Lung (tissue), 12 donors: ENCODE data around the gene FGGY. TPM values are rescaled to one million over a fixed set of nuclear protein-coding genes. Genes with fewer than 3 reads are reported as not detected.
A peak's percentile ranks its signal among the peaks of the same experiment; 100 is the strongest.

ENCODE experiments used
- ATAC-seq: fragments of 200-7000 bp; cut with Tn5 transposase; one replicate; pipeline ENCODE4 v1.9.1; 2020; ENCODE audit warnings: moderate number of reproducible peaks; ENCODE audit not compliant: insufficient read depth, low FRiP score
- DNase-seq, 3 donors: peaks; one replicate each; pipeline ENCODE4 v3.0.0-alpha.2; 2013 to 2017
- H3K27ac ChIP-seq, 2 donors: one replicate each; pipeline ENCODE4 v1.5.1; 2013; ENCODE audit warnings: mild to moderate bottlenecking in 2 of 2, moderate library complexity in 2 of 2, control low read depth in 1 of 2, inconsistent platforms in 1 of 2, low read depth in 1 of 2, low read length in 1 of 2
- H3K27me3 ChIP-seq, 3 donors: one replicate each; pipeline ENCODE4 v1.5.1; 2013; ENCODE audit warnings: low read length in 2 of 3; ENCODE audit not compliant: control insufficient read depth in 3 of 3, insufficient read depth in 3 of 3
- H3K36me3 ChIP-seq, 4 donors: one replicate each; pipeline ENCODE4 v1.5.1; 2013; ENCODE audit warnings: low read length in 4 of 4, mild to moderate bottlenecking in 1 of 4, moderate library complexity in 1 of 4; ENCODE audit not compliant: control insufficient read depth in 4 of 4, insufficient read depth in 4 of 4
- H3K4me1 ChIP-seq, 5 donors: one replicate each; pipeline ENCODE4 v1.5.1; 2013; ENCODE audit warnings: low read length in 5 of 5, mild to moderate bottlenecking in 2 of 5, moderate library complexity in 1 of 5; ENCODE audit not compliant: control insufficient read depth in 5 of 5, insufficient read depth in 5 of 5
- H3K4me3 ChIP-seq: one replicate; pipeline ENCODE4 v1.5.1; 2013; ENCODE audit warnings: mild to moderate bottlenecking, control low read depth, moderate library complexity
- H3K9ac ChIP-seq, 2 donors: one replicate each; pipeline ENCODE4 v1.5.1; 2013; ENCODE audit warnings: low read length in 2 of 2, control low read depth in 1 of 2; ENCODE audit not compliant: insufficient read depth in 1 of 2
- H3K9me3 ChIP-seq, 4 donors: one replicate each; pipeline ENCODE4 v1.5.1; 2013; ENCODE audit warnings: low read length in 3 of 4, mild to moderate bottlenecking in 1 of 4, moderate library complexity in 1 of 4; ENCODE audit not compliant: control insufficient read depth in 4 of 4, insufficient read depth in 3 of 4
- WGBS, 2 donors: extraction: QIAGEN DNeasy Blood & Tissue Kit; methylation state at CpG; one replicate each; pipeline ENCODE4 v1.1.7; 2013; 5-methylcytosine and 5-hydroxymethylcytosine counted together
- polyA plus RNA-seq, 2 donors: library from polyadenylated mRNA; stranded (reverse); fragments of 200-250 nt; gene quantifications; one replicate each; pipeline ENCODE4 v1.2.1, GENCODE V29; 2013
- total RNA-seq, 2 donors: library from RNA; depleted of rRNA in 1 of 2; stranded (reverse); fragments of >200 nt in 1 of 2; gene quantifications; one replicate each; pipeline ENCODE4 v1.2.1, GENCODE V29; 2014 to 2021
- TF ChIP-seq, protein P1 (sequence below): IDR thresholded peaks from 2 replicates; pipeline ENCODE4 v1.5.1; 2012; ENCODE audit warnings: mild to moderate bottlenecking; ENCODE audit errors: control extremely low read depth, extremely low read depth
- donor health status: control.
- donor health status: control.
- donor health status: Bipolar disorder and iron deficiency.
- donor health status: healthy.
- donor health status: DM: yes; HTN: yes; CAD: no.

Gene FGGY
- total and polyA plus RNA-seq, 4 donors: 16.1 to 42.3 (median 18.3) TPM

DNA sequence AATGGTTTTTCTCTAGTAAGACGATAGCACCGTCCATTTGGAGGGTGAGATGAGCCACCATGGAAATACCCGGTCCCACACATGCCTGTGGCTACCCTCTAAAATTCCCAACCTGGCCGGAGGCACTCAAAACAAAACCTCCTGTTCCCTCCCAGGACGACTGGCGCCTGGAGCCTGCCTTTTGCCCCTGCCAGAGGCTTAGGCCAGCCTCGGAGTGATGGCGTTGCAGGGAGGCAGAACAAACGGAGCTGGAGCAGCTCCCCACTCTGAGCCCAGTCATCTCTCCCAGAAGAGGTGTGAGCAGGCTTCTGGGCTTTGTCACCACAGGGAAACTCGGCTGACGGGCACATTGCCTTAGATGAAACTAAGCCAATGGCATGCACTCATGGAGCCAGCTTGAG, 304.1 kb downstream of the FGGY start:
- H3K36me3 ChIP-seq: no peaks in the 10 kb centered on the region
- WGBS, 2 donors: 95% methylated on average over 11 of the region's 11 CpGs
- H3K4me1 ChIP-seq: peaks cover 0 to 21% (median 0%) of the 10 kb centered on the region in 5 donors
- H3K9ac ChIP-seq: no peak overlapping the region
- no peak overlapping the region for H3K4me3 ChIP-seq
- H3K27ac ChIP-seq: peak overlapping the region in 1 of 2 donors; percentile 3
- DNase-seq: no peak
- ATAC-seq: no peak
- H3K9me3 ChIP-seq: no peaks in the 10 kb centered on the region
- no peaks in the 10 kb centered on the region for H3K27me3 ChIP-seq
- TF ChIP-seq, protein P1, sequence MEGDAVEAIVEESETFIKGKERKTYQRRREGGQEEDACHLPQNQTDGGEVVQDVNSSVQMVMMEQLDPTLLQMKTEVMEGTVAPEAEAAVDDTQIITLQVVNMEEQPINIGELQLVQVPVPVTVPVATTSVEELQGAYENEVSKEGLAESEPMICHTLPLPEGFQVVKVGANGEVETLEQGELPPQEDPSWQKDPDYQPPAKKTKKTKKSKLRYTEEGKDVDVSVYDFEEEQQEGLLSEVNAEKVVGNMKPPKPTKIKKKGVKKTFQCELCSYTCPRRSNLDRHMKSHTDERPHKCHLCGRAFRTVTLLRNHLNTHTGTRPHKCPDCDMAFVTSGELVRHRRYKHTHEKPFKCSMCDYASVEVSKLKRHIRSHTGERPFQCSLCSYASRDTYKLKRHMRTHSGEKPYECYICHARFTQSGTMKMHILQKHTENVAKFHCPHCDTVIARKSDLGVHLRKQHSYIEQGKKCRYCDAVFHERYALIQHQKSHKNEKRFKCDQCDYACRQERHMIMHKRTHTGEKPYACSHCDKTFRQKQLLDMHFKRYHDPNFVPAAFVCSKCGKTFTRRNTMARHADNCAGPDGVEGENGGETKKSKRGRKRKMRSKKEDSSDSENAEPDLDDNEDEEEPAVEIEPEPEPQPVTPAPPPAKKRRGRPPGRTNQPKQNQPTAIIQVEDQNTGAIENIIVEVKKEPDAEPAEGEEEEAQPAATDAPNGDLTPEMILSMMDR: no peak

DNA sequence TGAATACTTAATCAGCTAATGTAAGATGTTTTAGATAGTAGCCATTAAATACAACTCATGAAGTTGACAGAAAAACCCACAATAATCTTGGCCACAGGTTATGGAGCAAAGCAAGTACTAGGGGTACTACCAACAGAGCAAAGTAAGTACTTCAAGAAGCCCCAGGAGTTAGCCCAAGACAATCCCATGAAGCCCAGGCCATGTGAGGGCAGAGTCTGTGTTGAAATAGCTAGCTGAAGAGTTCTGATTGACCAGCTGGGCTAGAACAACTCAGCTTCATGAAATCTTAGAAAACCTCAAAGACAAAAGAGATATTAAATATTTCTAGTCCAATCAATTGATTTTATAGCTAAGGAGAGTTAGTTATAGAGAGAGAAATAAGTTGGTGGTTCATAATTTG, 304.9 kb downstream of the FGGY start:
- no peak for ATAC-seq
- H3K27me3 ChIP-seq: no peaks in the 10 kb centered on the region
- H3K9ac ChIP-seq: no peak overlapping the region
- no peak overlapping the region for H3K27ac ChIP-seq
- TF ChIP-seq, protein P1: no peak
- no peaks in the 10 kb centered on the region for H3K36me3 ChIP-seq
- no peaks in the 10 kb centered on the region for H3K9me3 ChIP-seq
- no peak for DNase-seq
- peaks cover 0 to 14% (median 0%) of the 10 kb centered on the region in 5 donors for H3K4me1 ChIP-seq
- no peak overlapping the region for H3K4me3 ChIP-seq

DNA sequence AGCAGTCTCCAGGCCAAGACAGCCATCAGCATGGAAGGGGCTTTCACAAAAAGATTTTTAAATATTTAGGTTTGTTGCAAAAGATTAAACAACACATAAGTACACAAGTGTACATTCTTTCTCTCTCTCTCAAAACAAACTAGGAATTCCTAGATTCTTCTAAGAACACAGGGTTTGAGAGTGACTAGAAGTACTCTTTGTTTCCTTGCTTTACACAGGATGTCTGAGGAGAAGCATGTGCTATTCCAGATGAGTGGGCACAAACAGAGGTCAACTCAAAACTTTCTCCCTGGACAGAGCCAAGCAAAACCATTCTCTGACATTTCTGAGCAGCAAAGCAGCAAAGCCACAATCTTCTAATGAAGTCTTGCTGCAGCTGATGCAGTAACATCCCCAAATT, 307.3 kb downstream of the FGGY start:
- DNase-seq: no peak
- H3K9ac ChIP-seq: no peak overlapping the region
- no peak for ATAC-seq
- H3K27ac ChIP-seq: no peak overlapping the region
- no peak overlapping the region for H3K4me3 ChIP-seq
- peaks cover 0 to 2% (median 0%) of the 10 kb centered on the region in 4 donors for H3K9me3 ChIP-seq
- no peaks in the 10 kb centered on the region for H3K27me3 ChIP-seq
- H3K36me3 ChIP-seq: peaks cover 0 to 7% (median 0%) of the 10 kb centered on the region in 4 donors
- TF ChIP-seq, protein P1: no peak
- H3K4me1 ChIP-seq: no peaks in the 10 kb centered on the region

DNA sequence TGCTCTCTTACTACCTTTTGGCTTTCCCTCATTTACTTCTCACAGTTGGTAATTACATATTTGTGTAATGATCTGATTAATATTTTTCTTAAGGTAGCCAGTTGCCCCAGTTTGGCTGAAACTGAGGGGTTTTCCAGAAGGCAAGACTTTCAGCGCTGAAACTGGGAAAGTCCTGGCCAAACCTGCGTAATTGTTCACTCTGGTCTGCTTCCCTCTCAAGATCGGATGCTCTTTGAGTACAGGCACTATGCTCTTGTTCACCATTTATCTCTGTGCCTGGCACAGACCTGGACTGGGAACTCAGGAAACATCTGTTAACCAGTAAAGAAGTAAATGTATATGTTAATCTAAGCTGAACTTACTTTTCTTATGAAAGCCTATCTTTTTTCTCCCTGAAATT, 308.3 kb downstream of the FGGY start:
- TF ChIP-seq, protein P1: no peak
- Histone ChIP-seq H3K4me3 (no peak overlapping the region), H3K36me3 (peaks cover 0 to 7% (median under 1%) of the 10 kb centered on the region in 4 donors), H3K27me3 (no peaks in the 10 kb centered on the region), H3K27ac (no peak overlapping the region), H3K4me1 (no peaks in the 10 kb centered on the region), H3K9me3 (peaks cover 0 to 2% (median 0%) of the 10 kb centered on the region in 4 donors), H3K9ac (no peak overlapping the region)
- 68 to 72% methylated on average over 3 of the region's 3 CpGs for WGBS, 2 donors
- DNase-seq (no peak), ATAC-seq (no peak)
